NCI-H82 (cell line): ENCODE results near the gene RPS18.

Experiments used
- DNase-seq: peaks from one replicate; lab custom pipeline; 2025; lab: John Stamatoyannopoulos, UW

Gene RPS18

GRCh38 chr6:33314943-33315792 is 43.3 kb downstream of the RPS18 start:
- DNase-seq, result no peak

DNA sequence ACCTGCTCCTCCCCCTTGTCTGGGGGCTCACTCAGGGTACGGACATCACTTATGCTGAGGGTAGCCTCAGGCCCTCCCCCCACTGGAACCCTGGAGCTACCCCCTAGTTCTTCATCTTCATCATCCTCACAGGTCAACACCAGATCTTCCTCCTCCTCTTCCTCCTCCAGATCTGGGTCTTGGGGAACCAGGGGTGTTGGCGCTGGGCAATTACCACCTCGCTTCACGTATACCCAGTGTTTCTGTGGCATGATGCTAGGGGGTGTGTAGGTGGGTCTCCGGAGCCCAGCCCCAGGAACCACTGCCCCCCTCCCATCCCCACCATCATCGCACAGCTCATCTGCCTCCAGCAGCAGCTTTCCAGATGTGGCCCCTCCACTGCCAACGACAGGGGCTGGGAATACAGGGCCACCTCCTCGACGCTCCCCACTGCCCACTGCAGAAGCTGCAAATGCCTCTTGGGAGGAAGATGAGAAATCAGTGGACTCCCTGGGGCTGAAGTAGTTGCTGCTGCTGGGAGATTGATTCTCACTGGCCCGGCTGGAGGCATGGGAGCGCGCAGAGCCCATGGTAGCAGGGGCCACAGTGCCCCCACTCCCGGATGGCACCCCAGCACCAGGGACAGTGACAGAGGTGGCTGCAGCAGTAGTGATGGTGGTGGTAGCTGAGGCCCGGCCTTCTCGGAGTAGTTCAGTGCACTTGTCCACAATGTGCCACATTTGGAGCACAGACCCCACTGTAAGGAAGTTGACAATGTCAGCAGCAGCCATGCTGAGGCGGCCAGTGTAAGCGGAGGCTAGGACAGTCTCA is 44.1 kb downstream of the RPS18 start:
- DNase-seq, result no peak

DNA sequence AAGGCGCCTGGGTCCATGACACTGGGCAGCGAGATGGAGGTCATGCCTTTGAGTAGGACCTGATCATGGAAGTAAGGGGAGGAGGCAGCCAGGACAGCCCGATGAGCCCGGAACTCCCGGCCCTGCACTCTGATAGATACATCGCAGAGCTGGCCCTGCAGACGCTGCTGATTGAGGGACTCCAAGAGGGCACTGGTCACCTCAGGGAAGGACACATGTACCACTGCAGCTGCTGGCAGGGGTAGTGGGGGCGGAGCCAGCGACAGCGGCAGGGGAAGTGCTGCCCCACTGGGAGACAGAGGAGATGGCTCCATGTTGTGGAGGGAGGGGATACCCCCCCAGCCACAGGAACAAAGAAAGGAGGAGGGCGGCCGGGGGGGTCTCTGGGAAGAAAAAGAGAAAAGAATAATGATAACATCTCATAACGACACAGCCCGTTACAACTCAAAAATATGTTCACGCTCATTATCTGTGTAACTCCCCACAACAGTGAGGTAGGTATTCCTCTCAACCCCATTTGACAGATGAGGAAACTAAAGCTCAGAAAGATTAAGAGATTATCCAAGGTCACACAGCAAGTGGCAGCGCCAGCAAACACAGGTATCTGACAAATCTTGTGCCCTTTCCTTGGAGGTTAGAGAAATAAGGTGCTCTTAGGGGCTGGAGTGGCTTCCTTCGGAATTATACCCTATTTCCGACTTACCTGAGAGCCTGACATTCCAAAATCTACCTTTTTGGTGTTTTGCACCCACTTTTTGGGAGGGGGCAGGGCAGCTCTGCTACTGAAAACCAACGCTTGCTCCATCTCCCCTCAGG is 44.9 kb downstream of the RPS18 start:
- DNase-seq, result peak; percentile 59

DNA sequence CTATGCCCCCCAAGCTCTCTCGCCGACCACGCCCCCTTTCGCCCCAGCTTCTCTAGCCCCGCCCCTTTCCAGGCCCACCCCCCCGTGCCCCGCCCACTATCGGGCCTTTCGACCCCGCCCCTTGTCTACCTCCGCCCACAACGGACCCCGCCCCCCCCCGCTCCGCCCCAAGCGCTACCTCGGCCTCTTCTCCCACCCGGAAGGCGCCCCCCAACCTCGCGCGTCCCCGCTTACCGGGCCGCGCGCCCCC is 45.5 kb downstream of the RPS18 start:
- DNase-seq, result no peak

DNA sequence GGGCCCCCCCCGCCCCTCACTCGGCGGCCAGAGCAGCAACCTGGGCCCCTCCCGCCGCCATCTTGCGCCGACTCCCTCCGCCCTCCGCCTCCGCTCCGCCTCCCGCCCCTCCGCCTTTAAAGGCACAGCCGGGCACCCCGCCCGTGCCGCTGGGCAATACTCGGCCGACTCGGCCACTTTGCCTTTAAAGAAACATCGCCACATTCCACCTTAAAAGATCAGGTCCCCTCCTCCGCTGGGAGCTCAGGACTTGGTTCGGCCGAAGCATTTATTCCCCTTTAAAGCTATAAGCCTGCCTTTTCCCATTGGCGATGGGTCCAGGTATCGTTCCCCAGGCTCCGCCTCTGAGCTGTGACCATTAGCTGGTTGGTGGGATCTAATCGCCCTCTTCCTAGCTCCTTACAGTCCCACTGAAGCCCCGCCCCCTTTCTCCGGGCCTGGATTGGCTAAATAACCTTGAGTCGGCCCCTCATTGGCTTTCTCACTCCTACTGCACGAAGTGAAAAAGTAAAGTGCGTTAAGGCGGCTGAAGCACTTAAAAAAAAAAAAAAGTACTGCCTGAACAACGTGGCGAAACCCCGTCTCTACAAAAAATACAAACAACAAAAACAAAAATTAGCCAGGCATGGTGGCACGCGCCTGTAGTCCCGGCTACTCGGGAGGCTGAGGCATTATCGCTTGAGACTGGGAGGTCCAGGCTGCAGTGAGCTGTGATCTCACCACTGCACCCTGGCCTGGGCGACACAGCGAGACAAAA is 46.0 kb downstream of the RPS18 start, which contains the start of gene ZBTB22:
Gene ZBTB22, minus strand, starts transcription at position 76 of the 757 bp plus-strand sequence. CDS start 828 bp downstream, outside the sequence.
- DNase-seq, result peak; percentile 100

DNA sequence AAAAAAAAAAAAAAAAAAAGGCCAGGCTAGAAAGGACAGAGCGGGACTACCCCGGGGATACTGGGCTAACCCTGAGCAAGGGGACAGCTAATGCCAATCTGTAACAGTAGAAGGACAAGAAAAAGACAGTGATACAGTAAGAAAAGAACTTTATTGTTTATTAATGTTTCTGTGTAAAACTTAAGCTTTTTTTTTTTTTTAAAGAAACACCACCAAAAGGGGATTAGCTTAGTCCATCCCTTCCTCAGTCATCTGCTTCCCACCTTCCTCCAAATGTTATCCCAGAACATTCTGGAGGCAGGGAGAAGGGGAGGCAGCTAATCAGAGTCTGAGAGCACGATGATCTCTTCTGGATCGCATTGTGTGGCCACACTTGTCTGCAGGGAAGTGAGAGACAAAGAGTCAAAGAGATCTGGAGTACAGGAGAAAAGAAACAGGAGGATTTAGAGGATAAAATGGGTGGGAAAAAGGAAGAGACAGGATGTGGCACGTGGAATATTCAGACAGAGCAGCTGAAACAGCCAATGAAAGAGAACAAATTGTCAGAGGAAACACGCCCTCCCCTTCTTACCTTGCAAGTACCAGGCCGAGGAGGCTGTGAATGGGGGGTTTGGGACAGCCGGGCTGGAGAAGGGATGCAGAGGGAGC is 46.7 kb downstream of the RPS18 start:
- no peak for DNase-seq

DNA sequence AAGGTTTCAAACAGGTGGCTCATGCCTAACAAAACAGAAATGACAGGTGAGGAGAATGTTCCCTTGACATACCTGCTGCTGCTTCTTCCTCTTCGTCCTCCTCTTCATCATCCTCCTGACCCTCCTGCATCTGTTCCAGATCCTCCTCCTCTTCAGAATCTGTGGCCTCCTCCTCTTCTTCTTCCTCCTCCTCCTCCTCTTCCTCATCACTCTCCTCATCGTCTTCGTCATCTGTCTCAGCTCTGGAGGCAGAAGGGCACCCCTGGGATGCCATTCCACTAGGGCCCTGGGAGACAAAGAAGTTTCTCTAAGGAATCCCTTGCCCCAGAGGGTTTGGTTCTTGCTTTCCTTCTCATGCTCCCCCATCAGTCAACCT is 48.1 kb downstream of the RPS18 start:
- DNase-seq, result no peak

GRCh38 chr6:33320315-33321181 is 48.7 kb downstream of the RPS18 start:
- DNase-seq, result no peak

- DNase-seq, result no peak
Observed at GRCh38 chr6:33321227-33321626, 49.4 kb downstream of the RPS18 start.

DNA sequence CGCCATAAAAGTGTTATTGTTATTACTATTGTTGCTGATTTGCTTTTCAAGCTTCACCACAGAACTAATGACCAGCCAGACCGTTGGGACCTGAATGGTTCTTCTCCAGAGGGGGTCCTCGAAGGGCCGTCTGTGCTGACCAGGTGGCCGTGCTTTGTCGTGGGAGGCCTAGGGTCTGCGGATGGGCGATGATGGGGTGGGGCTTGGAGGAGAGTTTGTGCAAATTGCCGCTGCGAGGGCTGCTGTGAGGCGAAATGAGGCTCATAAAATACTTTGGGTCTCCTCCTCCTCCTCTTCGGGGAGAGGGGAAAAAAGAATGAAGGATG is 51.7 kb downstream of the RPS18 start:
- DNase-seq, result no peak

- DNase-seq, result no peak
Observed at GRCh38 chr6:33324125-33324524, 52.2 kb downstream of the RPS18 start.
